IPS-18c (cell line): ENCODE results near the gene LARGE1.

Experiments used
- H3K4me3 ChIP-seq: 2 replicates; pipeline ENCODE4 v1.7.0; 2013; ENCODE audit warnings: low read depth, mild to moderate bottlenecking, low read length, moderate library complexity; ENCODE audit not compliant: insufficient read depth
- H3K9me3 ChIP-seq: one replicate; pipeline ENCODE4 v1.6.1; 2013; ENCODE audit warnings: mild to moderate bottlenecking, low read length, moderate library complexity; ENCODE audit not compliant: control insufficient read depth, insufficient read depth

Gene LARGE1

GRCh38 chr22:33421859-33422258, 498.4 kb downstream of the LARGE1 start:
- H3K4me3 ChIP-seq, result no peak overlapping the region
- no peaks in the 10 kb centered on the region for H3K9me3 ChIP-seq

- Histone ChIP-seq H3K4me3 (no peak overlapping the region), H3K9me3 (no peaks in the 10 kb centered on the region)
Measured at GRCh38 chr22:33418484-33418883, 501.8 kb downstream of the LARGE1 start.

- no peak overlapping the region for H3K4me3 ChIP-seq
Measured at GRCh38 chr22:33415401-33415800, 504.9 kb downstream of the LARGE1 start.

GRCh38 chr22:33409079-33409478, 511.2 kb downstream of the LARGE1 start:
- no peaks in the 10 kb centered on the region for H3K9me3 ChIP-seq

More at GRCh38 chr22:33415401-33415800, 504.9 kb downstream of the LARGE1 start:
- H3K9me3 ChIP-seq, result no peaks in the 10 kb centered on the region

GRCh38 chr22:33405194-33405593, 515.1 kb downstream of the LARGE1 start:
- H3K9me3 ChIP-seq, result no peaks in the 10 kb centered on the region
- H3K4me3 ChIP-seq, result no peak overlapping the region

More at GRCh38 chr22:33409079-33409478, 511.2 kb downstream of the LARGE1 start:
- H3K4me3 ChIP-seq, result no peak overlapping the region

- Histone ChIP-seq H3K4me3 (no peak overlapping the region), H3K9me3 (no peaks in the 10 kb centered on the region)
Measured at GRCh38 chr22:33404723-33405122, 515.6 kb downstream of the LARGE1 start.

- Histone ChIP-seq H3K9me3 (no peaks in the 10 kb centered on the region), H3K4me3 (no peak overlapping the region)
Measured at GRCh38 chr22:33402325-33402724, 518.0 kb downstream of the LARGE1 start.

GRCh38 chr22:33401291-33401690, 519.0 kb downstream of the LARGE1 start:
- Histone ChIP-seq H3K9me3 (no peaks in the 10 kb centered on the region), H3K4me3 (no peak overlapping the region)

- Histone ChIP-seq H3K9me3 (no peaks in the 10 kb centered on the region), H3K4me3 (no peak overlapping the region)
Measured at GRCh38 chr22:33400891-33401290, 519.4 kb downstream of the LARGE1 start.

- no peak overlapping the region for H3K4me3 ChIP-seq
- H3K9me3 ChIP-seq, result no peaks in the 10 kb centered on the region
Measured at GRCh38 chr22:33400061-33400840, 520.0 kb downstream of the LARGE1 start.

- Histone ChIP-seq H3K9me3 (no peaks in the 10 kb centered on the region), H3K4me3 (no peak overlapping the region)
Measured at GRCh38 chr22:33397381-33397907, 522.8 kb downstream of the LARGE1 start.

GRCh38 chr22:33393432-33393831, 526.8 kb downstream of the LARGE1 start:
- Histone ChIP-seq H3K9me3 (no peaks in the 10 kb centered on the region), H3K4me3 (no peak overlapping the region)

GRCh38 chr22:33391298-33391697, 529.0 kb downstream of the LARGE1 start:
- no peaks in the 10 kb centered on the region for H3K9me3 ChIP-seq
- H3K4me3 ChIP-seq, result no peak overlapping the region

- no peak overlapping the region for H3K4me3 ChIP-seq
- H3K9me3 ChIP-seq, result no peaks in the 10 kb centered on the region
Measured at GRCh38 chr22:33389936-33390335, 530.3 kb downstream of the LARGE1 start.

- H3K9me3 ChIP-seq, result no peaks in the 10 kb centered on the region
- H3K4me3 ChIP-seq, result no peak overlapping the region
Measured at GRCh38 chr22:33386270-33386669, 534.0 kb downstream of the LARGE1 start.

GRCh38 chr22:33385611-33386010, 534.7 kb downstream of the LARGE1 start:
- no peaks in the 10 kb centered on the region for H3K9me3 ChIP-seq
- H3K4me3 ChIP-seq, result no peak overlapping the region

- H3K4me3 ChIP-seq, result no peak overlapping the region
- no peaks in the 10 kb centered on the region for H3K9me3 ChIP-seq
Measured at GRCh38 chr22:33382436-33382835, 537.8 kb downstream of the LARGE1 start.

GRCh38 chr22:33381531-33382406, 538.5 kb downstream of the LARGE1 start:
- no peak overlapping the region for H3K4me3 ChIP-seq

More at GRCh38 chr22:33381531-33382406, 538.5 kb downstream of the LARGE1 start:
- H3K9me3 ChIP-seq, result peaks cover 3% of the 10 kb centered on the region
